GM12878 (cell line): ENCODE results near the gene HAND2.

Experiments used
- EZH2 ChIP-seq: IDR thresholded peaks from 2 replicates; pipeline ENCODE4 v1.6.1; 2012; ENCODE audit warnings: low read depth, mild to moderate bottlenecking, control low read depth, inconsistent platforms, low read length, borderline replicate concordance; ENCODE audit not compliant: control insufficient read depth
- IRF4 ChIP-seq: IDR thresholded peaks from 2 replicates; pipeline ENCODE4 v1.6.1; 2011; ENCODE audit warnings: low read depth, low read length
- JUND ChIP-seq: IDR thresholded peaks from 2 replicates; pipeline ENCODE4 v1.6.1; 2012; ENCODE audit warnings: low read depth, mild to moderate bottlenecking, low read length, improper control_type of control experiment, moderate library complexity
- NFIC ChIP-seq: IDR thresholded peaks from 2 replicates; pipeline ENCODE4 v1.6.1; 2012; ENCODE audit warnings: low read depth, mild to moderate bottlenecking, inconsistent platforms, low read length, moderate library complexity
- NR2F1 ChIP-seq: fragments of 450-650 bp; conservative IDR thresholded peaks from 2 replicates; pipeline ENCODE4 v1.6.1; 2017; ENCODE audit warnings: mild to moderate bottlenecking
- POLR2A ChIP-seq: IDR thresholded peaks from 2 replicates; pipeline ENCODE4 v1.6.1; 2011; ENCODE audit warnings: low read depth, mild to moderate bottlenecking, low read length
- POLR2AphosphoS5 ChIP-seq: IDR thresholded peaks from 2 replicates; pipeline ENCODE4 v1.6.1; 2011; ENCODE audit warnings: mild to moderate bottlenecking, low read length, inconsistent platforms
- SIX5 ChIP-seq: IDR thresholded peaks from 2 replicates; pipeline ENCODE4 v1.6.1; 2011; ENCODE audit warnings: mild to moderate bottlenecking, low read depth, low read length, moderate library complexity; ENCODE audit not compliant: severe bottlenecking
- SREBF2 ChIP-seq: IDR thresholded peaks from 2 replicates; pipeline ENCODE4 v1.6.1; 2012; ENCODE audit warnings: mild to moderate bottlenecking, low read length
- TAF1 ChIP-seq: IDR thresholded peaks from 2 replicates; pipeline ENCODE4 v1.6.1; 2011; ENCODE audit warnings: mild to moderate bottlenecking, low read depth, low read length, borderline replicate concordance
- ZNF207 ChIP-seq: fragments of 450-650 bp; IDR thresholded peaks from 2 replicates; pipeline ENCODE4 v1.6.1; 2014; ENCODE audit warnings: antibody characterized with exemption, mild to moderate bottlenecking, borderline replicate concordance
- TF ChIP-seq, protein P1 (sequence below): IDR thresholded peaks from 2 replicates; pipeline ENCODE4 v1.6.1; 2011; ENCODE audit warnings: low read depth, low read length, improper control_type of control experiment, borderline replicate concordance
- TF ChIP-seq, protein P2 (sequence below), 3 experiments: IDR thresholded peaks in 2 of 3; conservative IDR thresholded peaks in 1 of 3; 2 replicates each; pipeline ENCODE4 v1.5.1; 2011; ENCODE audit warnings: low read depth in 3 of 3, low read length in 3 of 3, mild to moderate bottlenecking in 3 of 3, control low read depth in 2 of 3, moderate library complexity in 2 of 3, inconsistent platforms in 1 of 3, mixed read lengths in 1 of 3; ENCODE audit not compliant: control insufficient read depth in 2 of 3, insufficient read depth in 1 of 3; ENCODE audit errors: extremely low read depth in 1 of 3

DNA sequence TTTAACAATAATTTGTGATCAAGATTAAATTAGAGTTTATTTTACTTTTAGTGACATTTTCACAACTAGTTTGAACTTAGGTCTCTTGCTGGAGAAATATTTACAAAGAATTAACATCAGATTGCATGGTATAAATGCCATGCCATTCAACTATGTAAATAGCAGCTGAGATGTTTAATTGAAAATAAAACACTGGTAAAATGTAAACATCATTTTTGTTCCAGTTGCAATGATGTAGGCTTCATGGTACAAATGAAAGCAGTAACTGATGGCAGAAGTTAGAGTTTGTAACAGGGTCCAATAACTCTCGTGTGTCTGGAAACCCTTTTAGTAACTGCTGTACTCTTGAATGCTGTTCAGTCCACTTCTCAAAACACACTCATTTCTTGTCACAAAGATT lies 43.7 kb upstream of the HAND2 start:
- TF ChIP-seq JUND (no peak), EZH2 (no peak), SIX5 (no peak), POLR2AphosphoS5 (no peak), SREBF2 (no peak), NFIC (no peak), IRF4 (no peak), TAF1 (no peak), NR2F1 (no peak), POLR2A (no peak), ZNF207 (no peak)
- TF ChIP-seq, protein P1, sequence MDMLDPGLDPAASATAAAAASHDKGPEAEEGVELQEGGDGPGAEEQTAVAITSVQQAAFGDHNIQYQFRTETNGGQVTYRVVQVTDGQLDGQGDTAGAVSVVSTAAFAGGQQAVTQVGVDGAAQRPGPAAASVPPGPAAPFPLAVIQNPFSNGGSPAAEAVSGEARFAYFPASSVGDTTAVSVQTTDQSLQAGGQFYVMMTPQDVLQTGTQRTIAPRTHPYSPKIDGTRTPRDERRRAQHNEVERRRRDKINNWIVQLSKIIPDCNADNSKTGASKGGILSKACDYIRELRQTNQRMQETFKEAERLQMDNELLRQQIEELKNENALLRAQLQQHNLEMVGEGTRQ, result no peak
- TF ChIP-seq, protein P2, sequence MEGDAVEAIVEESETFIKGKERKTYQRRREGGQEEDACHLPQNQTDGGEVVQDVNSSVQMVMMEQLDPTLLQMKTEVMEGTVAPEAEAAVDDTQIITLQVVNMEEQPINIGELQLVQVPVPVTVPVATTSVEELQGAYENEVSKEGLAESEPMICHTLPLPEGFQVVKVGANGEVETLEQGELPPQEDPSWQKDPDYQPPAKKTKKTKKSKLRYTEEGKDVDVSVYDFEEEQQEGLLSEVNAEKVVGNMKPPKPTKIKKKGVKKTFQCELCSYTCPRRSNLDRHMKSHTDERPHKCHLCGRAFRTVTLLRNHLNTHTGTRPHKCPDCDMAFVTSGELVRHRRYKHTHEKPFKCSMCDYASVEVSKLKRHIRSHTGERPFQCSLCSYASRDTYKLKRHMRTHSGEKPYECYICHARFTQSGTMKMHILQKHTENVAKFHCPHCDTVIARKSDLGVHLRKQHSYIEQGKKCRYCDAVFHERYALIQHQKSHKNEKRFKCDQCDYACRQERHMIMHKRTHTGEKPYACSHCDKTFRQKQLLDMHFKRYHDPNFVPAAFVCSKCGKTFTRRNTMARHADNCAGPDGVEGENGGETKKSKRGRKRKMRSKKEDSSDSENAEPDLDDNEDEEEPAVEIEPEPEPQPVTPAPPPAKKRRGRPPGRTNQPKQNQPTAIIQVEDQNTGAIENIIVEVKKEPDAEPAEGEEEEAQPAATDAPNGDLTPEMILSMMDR (IDR thresholded peaks at IDR 0.05 in 2 of 3, conservative IDR thresholded peaks at IDR 0.05 in 1 of 3; ENCODE audit: control insufficient read depth in 2 of 3, extremely low read depth in 1 of 3, insufficient read depth in 1 of 3, low read depth in 3 of 3, low read length in 3 of 3), result no peak
